Measurements from ENCODE around the gene ABO.
"Not testable (repeated sequence)": the region's sequence is repeated elsewhere in the genome, so short reads cannot be mapped to it uniquely, and the experiment has no call there.

The ABO gene

GRCh38 chr9:133253268-133253667 lies 21.7 kb downstream of the ABO start:
- WGBS (ENCODE audit: insufficient coverage, insufficient read length): no CpG with 5 or more reads among the region's 1 CpG

GRCh38 chr9:133252301-133253020 lies 22.5 kb downstream of the ABO start:
- Histone ChIP-seq H3K36me3 (ENCODE audit: control insufficient read depth, insufficient read depth, low read length) (no peaks in the 10 kb centered on the region), H3K27ac (ENCODE audit: low read length) (no peak overlapping the region), H3K4me1 (ENCODE audit: control insufficient read depth, insufficient read depth, low read length) (peaks cover 2% of the 10 kb centered on the region), H3K4me3 (ENCODE audit: low read length) (no peak overlapping the region), H3K9me3 (ENCODE audit: control insufficient read depth, insufficient read depth, low read length) (no peaks in the 10 kb centered on the region), H3K27me3 (ENCODE audit: control insufficient read depth, insufficient read depth, low read length) (no peaks in the 10 kb centered on the region)
- no CpG with 5 or more reads among the region's 16 CpGs for WGBS (ENCODE audit: insufficient coverage, insufficient read length)
- no peak for DNase-seq (ENCODE audit: low read depth, low spot score)

More at GRCh38 chr9:133253268-133253667, 21.7 kb downstream of the ABO start:
- no peak overlapping the region for H3K27ac ChIP-seq (ENCODE audit: low read length)
- H3K4me1 ChIP-seq (ENCODE audit: control insufficient read depth, insufficient read depth, low read length): peaks cover 3% of the 10 kb centered on the region
- no peaks in the 10 kb centered on the region for H3K27me3 ChIP-seq (ENCODE audit: control insufficient read depth, insufficient read depth, low read length)
- H3K4me3 ChIP-seq (ENCODE audit: low read length): no peak overlapping the region
- no peaks in the 10 kb centered on the region for H3K36me3 ChIP-seq (ENCODE audit: control insufficient read depth, insufficient read depth, low read length)
- no peak for DNase-seq (ENCODE audit: low read depth, low spot score)
- H3K9me3 ChIP-seq (ENCODE audit: control insufficient read depth, insufficient read depth, low read length): no peaks in the 10 kb centered on the region

GRCh38 chr9:133251773-133252172 lies 23.2 kb downstream of the ABO start:
- H3K4me3 ChIP-seq (ENCODE audit: low read length): no peak overlapping the region
- no peaks in the 10 kb centered on the region for H3K9me3 ChIP-seq (ENCODE audit: control insufficient read depth, insufficient read depth, low read length)
- no peaks in the 10 kb centered on the region for H3K27me3 ChIP-seq (ENCODE audit: control insufficient read depth, insufficient read depth, low read length)
- no CpG with 5 or more reads among the region's 11 CpGs for WGBS (ENCODE audit: insufficient coverage, insufficient read length)
- H3K27ac ChIP-seq (ENCODE audit: low read length): no peak overlapping the region
- no peaks in the 10 kb centered on the region for H3K36me3 ChIP-seq (ENCODE audit: control insufficient read depth, insufficient read depth, low read length)
- DNase-seq (ENCODE audit: low read depth, low spot score): no peak
- H3K4me1 ChIP-seq (ENCODE audit: control insufficient read depth, insufficient read depth, low read length): no peaks in the 10 kb centered on the region

GRCh38 chr9:133251221-133251620 lies 23.8 kb downstream of the ABO start:
- not testable (repeated sequence) for H3K4me1 ChIP-seq (ENCODE audit: control insufficient read depth, insufficient read depth, low read length); H3K27me3 ChIP-seq (ENCODE audit: control insufficient read depth, insufficient read depth, low read length); H3K9me3 ChIP-seq (ENCODE audit: control insufficient read depth, insufficient read depth, low read length); H3K27ac ChIP-seq (ENCODE audit: low read length); H3K36me3 ChIP-seq (ENCODE audit: control insufficient read depth, insufficient read depth, low read length); H3K4me3 ChIP-seq (ENCODE audit: low read length); DNase-seq (ENCODE audit: low read depth, low spot score)
- no CpG with 5 or more reads among the region's 6 CpGs for WGBS (ENCODE audit: insufficient coverage, insufficient read length)

GRCh38 chr9:133250741-133251170 lies 24.2 kb downstream of the ABO start:
- Histone ChIP-seq H3K4me3 (ENCODE audit: low read length) (no peak overlapping the region), H3K36me3 (ENCODE audit: control insufficient read depth, insufficient read depth, low read length) (no peaks in the 10 kb centered on the region), H3K9me3 (ENCODE audit: control insufficient read depth, insufficient read depth, low read length) (no peaks in the 10 kb centered on the region), H3K27ac (ENCODE audit: low read length) (no peak overlapping the region), H3K4me1 (ENCODE audit: control insufficient read depth, insufficient read depth, low read length) (no peaks in the 10 kb centered on the region), H3K27me3 (ENCODE audit: control insufficient read depth, insufficient read depth, low read length) (no peaks in the 10 kb centered on the region)
- no peak for DNase-seq (ENCODE audit: low read depth, low spot score)
- WGBS (ENCODE audit: insufficient coverage, insufficient read length): no CpG with 5 or more reads among the region's 5 CpGs

GRCh38 chr9:133249337-133249736 lies 25.7 kb downstream of the ABO start:
- Histone ChIP-seq H3K36me3 (ENCODE audit: control insufficient read depth, insufficient read depth, low read length) (no peaks in the 10 kb centered on the region), H3K27me3 (ENCODE audit: control insufficient read depth, insufficient read depth, low read length) (no peaks in the 10 kb centered on the region), H3K27ac (ENCODE audit: low read length) (no peak overlapping the region), H3K4me1 (ENCODE audit: control insufficient read depth, insufficient read depth, low read length) (no peaks in the 10 kb centered on the region), H3K9me3 (ENCODE audit: control insufficient read depth, insufficient read depth, low read length) (no peaks in the 10 kb centered on the region), H3K4me3 (ENCODE audit: low read length) (no peak overlapping the region)
- no CpG with 5 or more reads among the region's 1 CpG for WGBS (ENCODE audit: insufficient coverage, insufficient read length)
- no peak for DNase-seq (ENCODE audit: low read depth, low spot score)

- Histone ChIP-seq H3K36me3 (ENCODE audit: control insufficient read depth, insufficient read depth, low read length) (no peaks in the 10 kb centered on the region), H3K27me3 (ENCODE audit: control insufficient read depth, insufficient read depth, low read length) (no peaks in the 10 kb centered on the region), H3K4me3 (ENCODE audit: low read length) (no peak overlapping the region), H3K9me3 (ENCODE audit: control insufficient read depth, insufficient read depth, low read length) (no peaks in the 10 kb centered on the region), H3K27ac (ENCODE audit: low read length) (no peak overlapping the region), H3K4me1 (ENCODE audit: control insufficient read depth, insufficient read depth, low read length) (no peaks in the 10 kb centered on the region)
- no CpG with 5 or more reads among the region's 8 CpGs for WGBS (ENCODE audit: insufficient coverage, insufficient read length)
- DNase-seq (ENCODE audit: low read depth, low spot score): no peak
Observed at GRCh38 chr9:133248726-133249295, 26.2 kb downstream of the ABO start.

GRCh38 chr9:133247632-133248031 lies 27.4 kb downstream of the ABO start:
- Histone ChIP-seq H3K4me3 (ENCODE audit: low read length) (no peak overlapping the region), H3K4me1 (ENCODE audit: control insufficient read depth, insufficient read depth, low read length) (no peaks in the 10 kb centered on the region), H3K36me3 (ENCODE audit: control insufficient read depth, insufficient read depth, low read length) (no peaks in the 10 kb centered on the region), H3K27me3 (ENCODE audit: control insufficient read depth, insufficient read depth, low read length) (no peaks in the 10 kb centered on the region), H3K27ac (ENCODE audit: low read length) (no peak overlapping the region), H3K9me3 (ENCODE audit: control insufficient read depth, insufficient read depth, low read length) (no peaks in the 10 kb centered on the region)
- no peak for DNase-seq (ENCODE audit: low read depth, low spot score)
- no CpG with 5 or more reads among the region's 6 CpGs for WGBS (ENCODE audit: insufficient coverage, insufficient read length)

- no peaks in the 10 kb centered on the region for H3K9me3 ChIP-seq (ENCODE audit: control insufficient read depth, insufficient read depth, low read length)
- H3K36me3 ChIP-seq (ENCODE audit: control insufficient read depth, insufficient read depth, low read length): no peaks in the 10 kb centered on the region
- no peaks in the 10 kb centered on the region for H3K4me1 ChIP-seq (ENCODE audit: control insufficient read depth, insufficient read depth, low read length)
- no peaks in the 10 kb centered on the region for H3K27me3 ChIP-seq (ENCODE audit: control insufficient read depth, insufficient read depth, low read length)
- no peak overlapping the region for H3K4me3 ChIP-seq (ENCODE audit: low read length)
- WGBS (ENCODE audit: insufficient coverage, insufficient read length): no CpG with 5 or more reads among the region's 6 CpGs
- DNase-seq (ENCODE audit: low read depth, low spot score): no peak
- no peak overlapping the region for H3K27ac ChIP-seq (ENCODE audit: low read length)
Observed at GRCh38 chr9:133246991-133247390, 28.0 kb downstream of the ABO start.

GRCh38 chr9:133246562-133246961 lies 28.4 kb downstream of the ABO start:
- WGBS (ENCODE audit: insufficient coverage, insufficient read length): no CpG with 5 or more reads among the region's 16 CpGs
- Histone ChIP-seq H3K9me3 (ENCODE audit: control insufficient read depth, insufficient read depth, low read length) (no peaks in the 10 kb centered on the region), H3K4me1 (ENCODE audit: control insufficient read depth, insufficient read depth, low read length) (no peaks in the 10 kb centered on the region), H3K36me3 (ENCODE audit: control insufficient read depth, insufficient read depth, low read length) (no peaks in the 10 kb centered on the region), H3K27me3 (ENCODE audit: control insufficient read depth, insufficient read depth, low read length) (no peaks in the 10 kb centered on the region), H3K27ac (ENCODE audit: low read length) (no peak overlapping the region), H3K4me3 (ENCODE audit: low read length) (no peak overlapping the region)
- DNase-seq (ENCODE audit: low read depth, low spot score): no peak

GRCh38 chr9:133242991-133243390 lies 32.0 kb downstream of the ABO start:
- H3K27ac ChIP-seq (ENCODE audit: low read length): no peak overlapping the region
- WGBS (ENCODE audit: insufficient coverage, insufficient read length): no CpG with 5 or more reads among the region's 8 CpGs
- H3K4me3 ChIP-seq (ENCODE audit: low read length): no peak overlapping the region
- DNase-seq (ENCODE audit: low read depth, low spot score): no peak
- H3K4me1 ChIP-seq (ENCODE audit: control insufficient read depth, insufficient read depth, low read length): no peaks in the 10 kb centered on the region
- H3K9me3 ChIP-seq (ENCODE audit: control insufficient read depth, insufficient read depth, low read length): no peaks in the 10 kb centered on the region
- H3K36me3 ChIP-seq (ENCODE audit: control insufficient read depth, insufficient read depth, low read length): no peaks in the 10 kb centered on the region
- H3K27me3 ChIP-seq (ENCODE audit: control insufficient read depth, insufficient read depth, low read length): no peaks in the 10 kb centered on the region

Data from iPS DF 6.9 (cell line).